Activated naive CD4-positive, alpha-beta T cell treated with Interleukin-2 at 50 U/mL for 16 hours (primary cell): ENCODE results near the gene SNRPD3.
"Not testable (repeated sequence)": the region's sequence is repeated elsewhere in the genome, so short reads cannot be mapped to it uniquely, and the experiment has no call there.

ENCODE experiments used
- DNase-seq: peaks from one replicate; pipeline ENCODE4 v3.0.0-alpha.2; 2020

The SNRPD3 gene

GRCh38 chr22:24593559-24593835 lies 37.7 kb downstream of the SNRPD3 start:
- not testable (repeated sequence) for DNase-seq

- no peak for DNase-seq
These were observed 38.2 kb downstream of the SNRPD3 start for GRCh38 chr22:24593836-24594568.

- DNase-seq: no peak
These were observed 38.8 kb downstream of the SNRPD3 start for GRCh38 chr22:24594569-24595120.

- no peak for DNase-seq
These were observed 39.4 kb downstream of the SNRPD3 start for GRCh38 chr22:24595228-24595627.

- no peak for DNase-seq
These were observed 40.1 kb downstream of the SNRPD3 start for GRCh38 chr22:24595863-24596262.

- not testable (repeated sequence) for DNase-seq
These were observed 41.3 kb downstream of the SNRPD3 start for GRCh38 chr22:24597076-24597475.

GRCh38 chr22:24599514-24599913 lies 43.7 kb downstream of the SNRPD3 start:
- no peak for DNase-seq

- DNase-seq: not testable (repeated sequence)
These were observed 44.3 kb downstream of the SNRPD3 start for GRCh38 chr22:24599958-24600715.

GRCh38 chr22:24601217-24602104 lies 45.7 kb downstream of the SNRPD3 start:
- no peak for DNase-seq

- not testable (repeated sequence) for DNase-seq
These were observed 46.4 kb downstream of the SNRPD3 start for GRCh38 chr22:24602105-24602749.

- DNase-seq: not testable (repeated sequence)
These were observed 47.3 kb downstream of the SNRPD3 start, which contains the start of gene GGT1 for GRCh38 chr22:24602847-24603769. TSS of gene GGT1 (plus strand) at chr22:24603193. CDS start at chr22:24611082, 7,889 bp downstream.

GRCh38 chr22:24603770-24604629 lies 48.2 kb downstream of the SNRPD3 start:
- DNase-seq: peak; percentile 12

GRCh38 chr22:24606340-24606739 lies 50.5 kb downstream of the SNRPD3 start:
- DNase-seq: not testable (repeated sequence)

- peak; percentile 77 for DNase-seq
These were observed 51.7 kb downstream of the SNRPD3 start for GRCh38 chr22:24607429-24607983.

- DNase-seq: not testable (repeated sequence)
These were observed 52.5 kb downstream of the SNRPD3 start for GRCh38 chr22:24608327-24608726.

GRCh38 chr22:24609888-24610287 lies 54.1 kb downstream of the SNRPD3 start:
- not testable (repeated sequence) for DNase-seq

- not testable (repeated sequence) for DNase-seq
These were observed 59.0 kb downstream of the SNRPD3 start for GRCh38 chr22:24614794-24615193.

- DNase-seq: not testable (repeated sequence)
These were observed 65.4 kb downstream of the SNRPD3 start for GRCh38 chr22:24621244-24621643.

GRCh38 chr22:24622596-24622995 lies 66.8 kb downstream of the SNRPD3 start:
- DNase-seq: not testable (repeated sequence)
